ENCODE results near the gene MORN1.

GRCh38 chr1:2393471-2393877 is 2.1 kb upstream of the MORN1 start:
- TF ChIP-seq CTCF (IDR thresholded peaks at IDR 0.05) = no peak
- TF ChIP-seq POLR2A (IDR thresholded peaks at IDR 0.05) = no peak
